Activated CD8-positive, alpha-beta memory T cell treated with anti-CD3 and anti-CD28 coated beads, Interleukin-2, amount 50 U/mL, for 48 hours (primary cell): ENCODE data around the gene TUBD1.
"Not testable (repeated sequence)": the region's sequence is repeated elsewhere in the genome, so short reads cannot be mapped to it uniquely, and the experiment has no call there.

Source experiments
- DNase-seq: peaks from one replicate; pipeline ENCODE4 v3.0.0-alpha.2; 2020

TUBD1 gene

DNA sequence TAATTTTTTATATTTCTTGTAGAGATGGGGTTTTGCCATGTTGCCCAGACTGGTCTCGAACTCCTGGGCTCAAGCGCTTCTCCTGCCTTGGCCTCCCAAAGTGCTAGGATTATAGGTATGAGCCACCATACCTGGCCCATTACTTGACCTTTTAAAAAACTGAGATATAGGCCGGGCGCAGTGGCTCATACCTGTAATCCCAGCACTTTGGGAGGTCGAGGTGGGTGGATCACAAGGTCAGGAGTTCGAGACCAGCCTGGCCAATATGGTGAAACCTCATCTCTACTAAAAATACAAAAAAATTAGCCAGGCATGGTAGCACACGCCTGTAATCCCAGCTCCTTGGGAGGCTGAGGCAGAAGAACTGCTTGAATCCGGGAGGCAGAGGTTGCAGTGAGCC is 19.3 kb downstream of the TUBD1 start:
- DNase-seq, result not testable (repeated sequence)

DNA sequence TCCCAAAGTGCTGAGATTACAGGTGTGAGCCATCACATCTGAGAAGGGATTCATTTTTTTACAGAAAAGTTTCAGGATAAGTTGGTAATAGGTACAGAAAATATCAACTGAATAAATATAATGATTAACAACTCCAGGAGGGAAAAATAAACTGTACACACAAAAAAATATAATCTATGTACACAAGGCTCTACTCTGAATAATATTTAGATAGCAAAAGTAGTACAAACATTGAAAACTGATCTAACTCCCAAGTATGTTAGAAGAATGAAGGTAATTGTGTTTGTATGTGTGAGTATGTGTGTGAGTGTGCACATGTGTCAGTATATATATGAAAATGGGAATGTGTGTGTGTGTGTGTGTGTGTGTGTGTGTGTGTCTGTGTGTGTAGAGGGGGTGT is 20.4 kb downstream of the TUBD1 start:
- no peak for DNase-seq

DNA sequence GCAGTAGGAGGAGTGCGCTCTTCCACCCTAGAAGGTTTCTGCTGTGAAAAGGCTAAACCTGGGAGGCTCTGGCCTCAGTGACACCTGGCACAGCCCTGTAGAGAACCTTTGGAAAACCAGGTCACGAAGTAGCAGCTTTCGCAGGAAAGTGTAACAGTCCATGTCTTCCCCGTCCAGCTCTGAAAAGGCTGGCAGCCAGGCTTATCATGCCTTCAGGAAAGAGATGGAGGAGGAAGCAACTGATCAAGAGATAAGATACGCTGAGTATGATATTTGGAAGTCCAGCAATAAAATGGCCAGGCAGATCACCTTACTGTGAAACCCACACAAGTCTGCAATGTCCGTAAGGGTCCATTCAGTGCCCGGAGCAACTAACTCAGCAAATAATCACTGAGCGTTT is 22.3 kb downstream of the TUBD1 start:
- DNase-seq, result no peak

DNA sequence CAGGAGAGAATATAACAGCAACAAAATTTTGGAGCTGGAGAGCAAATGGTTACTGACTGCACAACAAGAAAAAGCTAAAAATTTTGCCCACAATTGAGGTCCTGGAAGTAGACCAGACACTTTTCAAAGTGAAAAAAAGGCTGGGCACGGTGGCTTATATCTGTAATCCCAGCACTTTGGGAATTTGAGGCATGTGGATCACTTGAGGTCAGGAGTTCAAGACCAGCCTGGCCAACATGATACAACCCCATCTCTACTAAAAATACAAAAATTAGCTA is 22.9 kb downstream of the TUBD1 start:
- no peak for DNase-seq

DNA sequence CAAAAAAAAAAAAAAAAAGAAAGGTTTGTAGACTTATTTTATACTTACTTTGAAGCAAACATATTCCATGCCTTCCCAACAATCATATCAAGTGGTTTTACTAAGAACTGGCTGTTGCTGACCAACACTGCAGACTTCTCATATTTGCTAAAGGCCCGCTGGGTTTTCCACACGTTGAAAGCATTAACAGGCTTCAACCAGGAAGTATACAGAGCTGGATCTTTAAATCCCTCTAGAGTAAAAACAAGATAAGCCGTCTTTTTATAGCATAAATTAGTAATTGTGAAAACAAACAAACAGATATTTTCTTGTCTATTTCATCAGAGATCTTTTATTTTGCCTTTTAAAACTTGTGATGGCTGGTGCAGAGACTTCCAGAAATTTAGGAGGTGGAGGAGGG is 29.1 kb downstream of the TUBD1 start:
- DNase-seq, result no peak

DNA sequence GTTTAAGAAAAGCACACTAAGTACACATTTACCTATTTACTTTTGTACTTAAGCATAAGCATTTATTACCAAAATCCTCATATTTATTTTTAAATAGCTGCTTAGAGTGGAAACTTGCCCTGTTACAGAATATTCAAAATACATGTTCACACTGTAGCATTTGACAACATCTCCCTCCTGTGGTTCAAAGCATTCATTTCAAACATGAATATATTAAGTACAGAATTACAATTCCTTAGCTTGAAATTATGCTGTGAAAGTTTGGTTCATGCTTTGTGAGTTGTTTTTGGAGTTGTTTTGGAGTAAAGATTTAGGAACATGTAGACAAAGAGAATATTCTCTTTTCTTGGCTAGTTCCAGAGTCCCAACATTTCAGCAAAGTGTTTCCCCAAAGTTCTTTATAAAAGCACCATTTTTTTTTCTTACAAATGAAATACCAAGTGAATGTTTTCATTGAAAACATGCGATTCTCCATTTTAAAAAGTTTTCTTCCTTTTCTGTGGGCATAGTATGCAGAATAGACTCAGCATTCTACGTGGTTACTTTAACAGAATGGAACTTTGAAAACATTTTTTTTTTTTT is 33.2 kb downstream of the TUBD1 start:
- DNase-seq, result no peak

DNA sequence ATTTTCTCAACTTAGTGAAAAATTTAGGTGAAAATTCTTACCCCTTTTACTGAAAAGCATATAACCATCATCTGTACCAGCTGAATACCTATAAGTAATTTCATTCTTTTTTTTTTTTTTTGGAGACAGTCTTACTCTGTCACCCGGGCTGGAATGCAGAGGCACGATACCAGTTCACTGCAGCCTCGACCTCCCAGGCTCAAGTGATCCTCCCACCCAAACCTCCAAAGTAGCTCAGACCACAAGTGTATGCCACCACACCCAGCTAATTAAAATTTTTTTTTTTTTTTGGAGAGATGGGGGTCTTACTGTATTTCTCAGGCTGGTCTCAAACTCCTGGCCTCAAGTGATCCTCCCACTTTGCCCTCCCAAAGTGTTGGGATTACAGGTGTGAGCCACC is 33.8 kb downstream of the TUBD1 start:
- DNase-seq, result no peak

DNA sequence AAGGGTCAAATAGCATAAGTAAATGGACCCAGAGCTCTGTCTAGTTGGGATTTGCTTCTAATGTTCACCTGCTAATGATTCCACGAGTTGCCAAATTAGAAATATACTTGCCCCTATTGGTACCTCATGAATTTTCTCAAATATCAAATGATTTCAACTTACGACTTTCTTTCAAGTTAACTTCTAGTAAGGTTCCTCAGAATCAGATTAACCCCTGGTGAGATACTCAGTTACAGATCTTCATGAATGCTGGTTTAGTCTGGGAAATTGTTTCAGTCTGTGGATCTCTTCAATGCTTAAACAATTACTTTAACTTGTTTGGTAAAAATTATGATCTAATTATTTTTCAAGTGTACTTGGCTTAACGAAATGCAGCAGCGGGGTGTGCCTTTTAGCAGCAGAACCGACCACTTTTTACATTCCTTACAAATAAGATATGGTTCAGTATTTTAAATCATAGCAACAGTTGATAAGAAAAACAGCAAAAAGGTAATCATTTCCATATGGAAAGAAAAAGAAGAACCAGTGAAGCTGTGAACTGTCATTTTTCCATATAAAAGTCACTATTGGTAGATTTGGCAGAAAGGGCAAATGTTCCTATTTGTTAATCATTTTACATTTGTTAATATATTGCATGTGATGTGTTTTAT is 34.5 kb downstream of the TUBD1 start:
- no peak for DNase-seq

DNA sequence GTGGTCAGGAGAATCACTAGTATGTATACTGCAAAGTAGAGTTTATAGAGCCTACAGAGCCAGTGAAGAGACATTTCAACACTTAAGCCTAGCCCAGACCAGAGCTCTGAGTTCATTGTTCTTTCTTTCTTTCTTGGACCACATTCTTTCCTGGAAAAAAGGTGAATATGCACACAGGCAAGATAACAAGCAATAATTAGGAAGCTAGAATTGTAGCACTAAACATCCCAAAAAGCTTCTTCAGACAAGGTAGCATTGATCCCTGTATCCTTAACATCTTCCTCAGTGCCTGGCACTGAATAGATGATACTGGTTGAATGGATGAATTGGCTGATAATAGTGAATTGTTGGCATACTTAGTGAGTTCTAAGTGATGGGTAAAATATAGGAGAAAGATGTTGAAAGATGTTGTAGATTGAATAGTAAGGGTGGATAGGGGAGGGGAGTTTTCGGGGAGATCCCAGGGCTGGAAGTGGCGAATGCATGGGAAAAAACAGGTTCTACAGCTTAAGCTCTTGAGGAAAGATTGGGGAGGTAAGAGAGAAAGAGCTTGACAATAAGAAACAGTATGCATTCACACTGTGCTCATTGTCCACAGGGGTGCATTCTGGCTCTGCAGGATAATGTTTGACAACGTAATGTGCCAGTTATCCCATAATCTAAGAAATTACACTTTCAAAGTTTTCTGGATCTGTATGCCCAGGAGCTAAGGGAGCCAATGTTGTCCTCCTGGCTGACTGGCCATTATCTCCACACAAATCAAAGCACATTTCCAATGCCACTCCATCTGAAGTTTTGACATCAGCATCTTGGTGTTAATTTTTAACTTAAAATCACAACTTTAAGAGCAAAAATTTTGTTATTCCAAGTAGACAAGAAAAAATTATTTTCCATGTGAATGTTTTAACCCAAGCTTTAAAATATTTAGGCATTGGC is 35.6 kb downstream of the TUBD1 start:
- DNase-seq, result peak; percentile 23

DNA sequence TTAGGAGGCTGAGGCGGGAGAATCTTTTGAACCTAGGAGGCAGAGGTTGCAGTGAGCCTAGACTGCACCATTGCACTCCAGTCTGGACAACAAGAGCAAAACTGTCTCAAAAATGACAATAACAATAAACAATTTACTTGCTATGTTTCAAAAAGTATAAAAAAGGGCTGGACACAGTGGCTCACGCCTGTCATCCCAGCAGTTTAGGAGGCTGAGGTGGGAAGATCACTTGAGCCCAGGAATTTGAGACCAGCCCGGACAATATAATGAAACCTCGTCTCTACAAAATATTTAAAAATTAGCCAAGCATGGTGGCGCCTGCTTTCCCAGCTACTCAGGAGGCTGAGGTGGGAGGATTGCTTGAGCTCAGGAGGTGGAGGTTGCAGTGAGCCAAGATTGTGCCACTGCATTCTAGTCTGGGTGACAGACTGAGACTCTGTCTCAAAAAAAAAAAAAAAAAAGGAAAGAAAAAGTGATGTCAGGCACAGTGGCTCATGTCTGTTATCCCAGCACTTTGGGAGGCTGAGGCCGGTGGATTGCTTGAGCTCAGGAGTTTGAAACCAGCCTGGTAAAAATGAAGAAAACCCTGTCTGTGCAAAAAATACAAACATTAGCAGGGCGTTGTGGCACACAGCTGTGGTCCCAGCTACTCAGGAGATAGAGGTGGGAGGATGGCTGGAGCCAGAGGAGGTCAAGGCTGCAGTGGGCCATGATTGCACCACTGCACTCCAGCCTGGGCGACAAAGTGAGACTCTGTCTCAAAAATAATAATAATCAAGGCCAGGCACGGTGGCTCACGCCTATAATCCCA is 38.6 kb downstream of the TUBD1 start:
- peak; percentile 29 for DNase-seq

DNA sequence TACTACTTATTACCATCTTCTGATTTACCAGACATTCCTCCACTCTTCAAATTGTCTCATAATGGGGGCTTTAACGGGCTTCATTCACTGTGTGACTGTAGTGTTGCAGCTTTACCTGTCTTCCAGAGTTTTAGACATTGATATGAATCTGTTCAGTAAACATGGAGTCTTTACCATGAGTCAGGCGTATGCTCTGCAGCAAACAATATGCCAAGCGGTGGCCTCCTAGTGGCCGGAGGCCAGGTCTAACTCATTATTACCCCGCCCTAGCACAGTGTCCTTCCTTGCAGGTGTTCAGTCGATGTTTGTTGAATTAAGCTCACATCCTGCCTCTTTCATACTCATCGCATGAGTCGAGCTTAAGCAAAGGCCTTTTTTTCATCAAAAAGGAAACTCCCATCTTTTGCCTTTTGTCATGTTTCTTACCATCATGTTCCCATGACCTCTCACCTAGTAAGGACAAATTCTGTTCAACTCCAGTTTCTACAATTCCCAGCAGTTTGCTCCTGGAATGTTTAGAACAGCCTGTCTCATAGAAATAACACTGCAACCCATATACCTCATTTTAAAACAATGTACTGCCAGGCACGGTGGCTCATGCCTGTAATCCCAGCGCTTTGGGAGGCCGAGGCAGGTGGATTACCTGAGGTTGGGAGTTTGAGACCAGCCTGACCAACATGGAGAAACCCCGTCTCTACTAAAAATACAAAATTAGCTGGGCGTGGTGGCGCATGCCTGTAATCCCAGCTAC is 39.4 kb downstream of the TUBD1 start:
- peak; percentile 70 for DNase-seq

DNA sequence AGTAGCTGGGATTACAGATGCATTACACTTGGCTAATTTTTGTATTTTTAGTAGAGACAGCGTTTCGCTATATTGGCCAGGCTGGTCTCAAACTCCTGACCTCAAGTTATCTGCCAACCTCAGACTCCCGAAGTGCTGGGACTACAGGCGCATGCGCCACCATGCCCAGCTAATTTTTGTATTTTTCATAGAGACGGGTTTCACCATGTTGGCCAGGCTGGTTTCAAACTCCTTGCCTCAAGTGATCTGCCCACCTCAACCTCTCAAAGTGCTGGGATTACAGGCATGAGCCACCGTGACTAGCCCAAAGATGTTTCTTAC is 39.9 kb downstream of the TUBD1 start:
- DNase-seq, result peak; percentile 43

DNA sequence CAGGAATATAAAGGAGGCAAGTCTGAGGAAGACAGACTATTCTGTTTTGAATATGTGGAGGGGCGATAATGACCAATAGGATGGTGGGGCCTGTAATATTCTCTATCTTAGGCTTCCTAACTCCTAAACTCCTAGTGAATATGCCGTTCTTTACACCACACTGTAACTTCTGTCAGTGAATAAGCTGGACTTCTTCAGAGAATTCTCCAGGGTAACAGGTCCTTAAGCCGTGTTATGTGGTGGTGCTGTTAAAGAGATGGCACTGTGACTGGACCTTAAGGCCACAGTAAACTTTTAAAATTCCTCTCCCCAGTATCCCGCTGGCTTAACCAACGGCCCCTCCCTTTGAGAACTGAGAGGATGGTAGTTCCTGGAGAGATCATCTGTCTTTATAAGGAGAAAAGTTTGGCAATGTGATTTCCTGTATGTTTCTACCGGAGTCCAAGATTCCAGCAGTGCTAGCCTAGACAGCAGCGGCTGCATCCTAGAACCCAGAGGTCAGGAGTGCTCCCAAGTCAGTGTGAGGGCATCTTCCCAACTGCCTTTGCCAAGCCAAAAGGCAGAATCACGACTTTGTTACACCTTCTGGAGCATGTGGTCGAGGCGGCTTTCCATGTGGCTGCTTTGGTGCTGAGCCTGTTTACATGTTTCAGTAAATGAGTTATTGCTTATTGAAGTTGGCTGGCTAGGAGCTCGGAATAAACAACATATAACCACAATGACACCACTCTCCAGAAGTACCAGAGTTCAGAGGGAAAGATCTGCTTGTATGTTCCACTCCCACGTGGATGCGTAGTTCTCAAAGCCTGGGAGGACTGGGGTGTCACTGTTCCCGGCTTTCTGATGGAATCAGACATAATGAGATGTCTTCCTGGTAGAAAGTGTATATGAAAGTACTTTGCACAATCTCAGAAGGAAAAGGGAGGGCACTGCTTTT is 41.0 kb downstream of the TUBD1 start:
- peak; percentile 42 for DNase-seq

DNA sequence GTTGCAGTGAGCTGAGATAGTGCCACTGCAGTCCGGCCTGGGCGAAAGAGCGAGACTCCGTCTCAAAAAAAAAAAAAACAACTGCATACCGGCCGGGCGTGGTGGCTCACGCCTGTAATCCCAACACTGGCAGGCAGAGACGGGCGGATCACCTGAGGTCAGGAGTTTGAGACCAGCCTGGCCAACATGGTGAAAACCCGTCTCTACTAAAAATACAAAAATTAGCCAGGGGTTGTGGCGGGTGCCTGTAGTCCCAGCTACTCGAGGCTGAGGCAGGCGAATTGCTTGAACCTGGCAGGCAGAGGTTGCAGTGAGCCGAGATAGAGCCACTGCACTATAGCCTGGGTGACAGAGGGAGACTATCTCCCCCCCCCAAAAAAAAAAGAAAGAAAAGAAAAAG is 42.4 kb downstream of the TUBD1 start:
- DNase-seq, result not testable (repeated sequence)

DNA sequence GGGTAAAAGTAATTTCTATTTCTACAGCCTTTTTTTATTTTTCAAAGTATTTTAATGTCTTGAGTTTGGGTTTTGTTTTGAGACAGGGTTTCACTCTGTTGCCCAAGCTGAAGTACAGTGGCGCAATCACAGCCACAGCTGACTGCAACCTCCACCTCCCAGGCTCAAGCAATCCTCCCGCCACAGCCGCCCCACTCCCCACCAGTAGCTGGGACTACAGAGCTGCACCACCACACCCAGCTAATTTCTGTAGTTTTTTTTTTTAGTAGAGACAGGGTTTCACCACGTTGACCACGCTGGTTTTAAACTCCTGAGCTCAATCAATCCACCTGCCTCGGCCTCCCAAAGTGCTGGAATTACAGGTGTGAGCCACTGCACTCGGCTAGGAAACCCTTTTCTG is 44.0 kb downstream of the TUBD1 start:
- peak; percentile 78 for DNase-seq

DNA sequence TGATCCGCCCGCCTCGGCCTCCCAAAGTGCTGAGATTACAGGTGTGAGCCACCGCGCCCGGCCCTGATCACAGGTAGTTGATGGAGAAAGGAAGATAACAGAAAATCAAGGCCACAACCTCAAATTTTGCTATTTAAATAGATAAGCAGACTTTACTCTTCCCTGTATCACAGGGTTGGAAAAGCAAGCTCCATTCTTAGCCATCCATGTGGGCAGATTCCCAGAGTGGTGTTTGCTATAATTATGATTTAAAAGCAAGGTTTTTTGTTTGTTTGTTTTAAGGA is 44.4 kb downstream of the TUBD1 start:
- no peak for DNase-seq

DNA sequence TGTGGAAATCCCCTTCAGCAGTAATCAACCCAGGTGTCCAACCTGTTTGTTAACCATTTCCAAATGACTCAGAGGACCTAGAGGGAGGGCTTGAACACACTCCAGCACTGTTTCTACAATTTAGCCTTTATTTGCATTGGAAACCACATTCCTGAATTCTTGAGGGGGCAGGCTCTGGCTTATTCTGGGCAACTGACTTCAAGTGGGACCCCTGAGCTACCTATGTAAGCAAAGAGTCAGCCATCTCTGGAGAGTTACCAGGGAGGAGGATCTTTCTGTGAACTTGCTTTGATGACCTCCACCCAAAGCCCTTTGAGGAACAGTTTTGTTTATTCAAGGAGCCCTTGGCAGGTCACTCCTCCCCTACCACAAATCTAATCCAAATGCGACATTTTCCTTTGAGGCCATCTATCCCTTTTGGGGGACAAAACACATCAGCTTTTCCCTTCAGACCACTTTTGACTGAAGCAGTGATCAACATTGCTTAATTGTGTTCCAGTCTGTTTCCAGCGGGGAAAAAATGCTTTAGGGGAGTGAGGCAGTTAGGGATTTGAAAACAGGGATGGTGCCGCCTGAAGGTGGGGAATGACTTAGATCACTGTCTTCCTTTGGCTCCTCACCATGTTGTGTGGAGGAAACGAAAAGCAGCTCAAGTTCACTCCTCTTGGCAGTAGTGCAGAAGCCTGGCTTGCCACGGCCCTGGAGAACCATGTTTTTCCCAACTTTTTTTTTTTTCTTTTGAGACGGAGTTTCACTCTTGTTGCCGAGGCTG is 46.2 kb downstream of the TUBD1 start:
- DNase-seq, result no peak

DNA sequence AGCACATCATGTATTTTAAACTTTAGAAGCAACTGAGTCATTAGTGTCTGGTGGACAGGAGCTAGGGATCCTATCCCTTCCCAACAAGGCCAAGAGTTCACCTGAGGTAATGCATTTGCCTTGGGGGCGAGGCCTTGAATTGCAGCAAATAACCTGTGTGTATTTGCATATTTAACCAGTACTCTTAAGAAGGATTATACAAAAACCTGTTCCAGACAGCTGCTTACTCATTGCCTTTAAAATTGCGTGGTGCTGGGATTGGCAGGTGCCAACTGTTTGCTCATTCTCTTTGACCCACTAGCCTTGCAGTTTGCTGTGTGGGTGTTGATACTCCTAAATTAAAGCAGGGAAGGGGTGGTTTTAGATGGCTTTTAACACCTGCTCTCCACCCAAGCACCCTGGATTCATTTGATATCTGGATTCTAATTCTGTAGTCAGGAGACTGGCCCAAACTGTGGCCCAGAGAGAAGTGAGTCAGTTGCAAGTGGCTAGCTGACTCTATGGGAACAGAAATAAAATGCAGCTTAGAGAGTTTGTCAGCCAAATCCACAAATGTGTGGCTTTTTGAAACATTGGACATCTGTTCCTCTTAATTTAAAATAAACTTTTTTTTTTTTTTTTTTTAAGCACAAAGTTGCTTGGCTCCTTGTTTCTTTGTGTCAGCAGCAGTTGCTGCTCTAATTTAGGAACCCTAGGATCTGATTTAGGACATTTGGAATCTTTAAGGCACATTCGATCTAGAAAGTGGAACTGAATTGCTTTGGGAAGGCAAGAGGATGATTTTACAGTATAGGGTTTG is 46.9 kb downstream of the TUBD1 start:
- DNase-seq, result no peak

DNA sequence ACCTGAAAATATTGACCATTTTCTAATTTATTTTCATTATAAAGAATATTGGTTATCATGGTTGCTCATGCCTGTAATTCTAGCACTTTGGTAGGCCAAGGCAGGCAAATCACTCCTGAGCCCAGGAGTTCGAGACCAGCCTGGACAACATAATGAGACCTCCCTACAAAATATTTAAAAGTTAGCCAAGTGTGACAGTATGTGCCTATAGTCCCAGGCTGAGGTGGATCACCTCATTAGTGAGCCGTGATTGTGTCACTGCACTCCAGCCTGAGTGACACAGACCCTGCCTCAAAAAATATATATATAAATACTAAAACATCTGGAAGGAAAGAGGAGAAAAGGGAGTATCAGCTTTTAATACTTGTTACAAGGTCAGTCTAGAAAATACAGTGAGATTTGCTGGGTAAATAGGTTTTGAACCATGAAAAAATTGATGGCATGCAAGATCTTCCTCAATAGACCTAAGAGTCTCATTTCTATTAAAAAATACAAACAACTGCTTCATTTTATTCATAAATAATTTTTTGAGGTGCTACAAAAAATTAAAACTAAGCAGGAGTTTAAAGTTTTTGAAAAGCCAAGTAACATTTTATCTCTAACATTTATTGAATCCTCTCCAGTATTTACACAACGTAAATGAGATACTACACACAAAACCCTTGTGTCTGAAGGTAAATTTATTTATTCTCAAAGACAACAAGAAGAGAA is 47.7 kb downstream of the TUBD1 start:
- no peak for DNase-seq
